ENCODE results near the gene NEURL1. TPM values are rescaled to one million over a fixed set of nuclear protein-coding genes. Genes with fewer than 3 reads are reported as not detected.

Gene NEURL1
- total RNA-seq, 2 donors from 2014 or later: 0.37 to 0.38 TPM

- DNase-seq: no peak
- no peaks in the 10 kb centered on the region for H3K36me3 ChIP-seq (ENCODE audit: control insufficient read depth, insufficient read depth, low read length)
- H3K9ac ChIP-seq (ENCODE audit: extremely low read depth, low read length, poor library complexity, severe bottlenecking): no peak overlapping the region
- Mint-ChIP-seq H3K27me3 (ENCODE audit: insufficient read depth) (no peaks in the 10 kb centered on the region), H3K4me3 (no peak overlapping the region), H3K9me3 (no peaks in the 10 kb centered on the region), H3K36me3 (ENCODE audit: low read depth) (no peaks in the 10 kb centered on the region), H3K4me1 (no peaks in the 10 kb centered on the region), H3K27ac (no peak overlapping the region)
- no peaks in the 10 kb centered on the region for H3K4me1 ChIP-seq (ENCODE audit: control insufficient read depth, insufficient read depth, low read length)
- no peak overlapping the region for H3K27ac ChIP-seq (ENCODE audit: low read depth, low read length)
- WGBS, 2 experiments (ENCODE audit: insufficient coverage in 1 of 2, insufficient read length in 1 of 2): 94 to 98% methylated on average over 4 of the region's 4 CpGs
- H3K9me3 ChIP-seq (ENCODE audit: control insufficient read depth, low read length): no peaks in the 10 kb centered on the region
- H3K4me3 ChIP-seq (ENCODE audit: low read length): no peak overlapping the region
- H3K27me3 ChIP-seq (ENCODE audit: control insufficient read depth, insufficient read depth, low read length, poor library complexity, severe bottlenecking): no peaks in the 10 kb centered on the region
- no peak for TF ChIP-seq CTCF (conservative IDR thresholded peaks at IDR 0.05)
These were observed 30.0 kb upstream of the NEURL1 start for GRCh38 chr10:103463499-103463898.

- Mint-ChIP-seq H3K4me1 (no peaks in the 10 kb centered on the region), H3K36me3 (ENCODE audit: low read depth) (no peaks in the 10 kb centered on the region), H3K9me3 (no peaks in the 10 kb centered on the region), H3K4me3 (no peak overlapping the region), H3K27me3 (ENCODE audit: insufficient read depth) (peaks cover 5% of the 10 kb centered on the region), H3K27ac (no peak overlapping the region)
- Histone ChIP-seq H3K27me3 (ENCODE audit: control insufficient read depth, insufficient read depth, low read length, poor library complexity, severe bottlenecking) (no peaks in the 10 kb centered on the region), H3K27ac (ENCODE audit: low read depth, low read length) (no peak overlapping the region), H3K9ac (ENCODE audit: extremely low read depth, low read length, poor library complexity, severe bottlenecking) (no peak overlapping the region), H3K4me1 (ENCODE audit: control insufficient read depth, insufficient read depth, low read length) (no peaks in the 10 kb centered on the region), H3K9me3 (ENCODE audit: control insufficient read depth, low read length) (no peaks in the 10 kb centered on the region), H3K4me3 (ENCODE audit: low read length) (no peak overlapping the region), H3K36me3 (ENCODE audit: control insufficient read depth, insufficient read depth, low read length) (no peaks in the 10 kb centered on the region)
- TF ChIP-seq CTCF (conservative IDR thresholded peaks at IDR 0.05): no peak
- WGBS, 2 experiments (ENCODE audit: insufficient coverage in 1 of 2, insufficient read length in 1 of 2): 89 to 90% methylated on average over 8 to 14 of the region's 14 CpGs
- DNase-seq: no peak
These were observed 27.9 kb upstream of the NEURL1 start for GRCh38 chr10:103465411-103466179.

- TF ChIP-seq CTCF (conservative IDR thresholded peaks at IDR 0.05): no peak
- Mint-ChIP-seq H3K36me3 (ENCODE audit: low read depth) (no peaks in the 10 kb centered on the region), H3K9me3 (no peaks in the 10 kb centered on the region), H3K4me1 (peaks cover 3% of the 10 kb centered on the region), H3K4me3 (no peak overlapping the region), H3K27ac (peak overlapping the region; percentile 18), H3K27me3 (ENCODE audit: insufficient read depth) (peaks cover 5% of the 10 kb centered on the region)
- DNase-seq: no peak
- WGBS, 2 experiments (ENCODE audit: insufficient coverage in 1 of 2, insufficient read length in 1 of 2): 83 to 86% methylated on average over 2 to 3 of the region's 3 CpGs
- Histone ChIP-seq H3K4me1 (ENCODE audit: control insufficient read depth, insufficient read depth, low read length) (no peaks in the 10 kb centered on the region), H3K36me3 (ENCODE audit: control insufficient read depth, insufficient read depth, low read length) (no peaks in the 10 kb centered on the region), H3K9ac (ENCODE audit: extremely low read depth, low read length, poor library complexity, severe bottlenecking) (no peak overlapping the region), H3K4me3 (ENCODE audit: low read length) (no peak overlapping the region), H3K27ac (ENCODE audit: low read depth, low read length) (no peak overlapping the region), H3K27me3 (ENCODE audit: control insufficient read depth, insufficient read depth, low read length, poor library complexity, severe bottlenecking) (no peaks in the 10 kb centered on the region), H3K9me3 (ENCODE audit: control insufficient read depth, low read length) (no peaks in the 10 kb centered on the region)
These were observed 26.8 kb upstream of the NEURL1 start for GRCh38 chr10:103466734-103467133.

All from endodermal cell (in vitro differentiated cells).